Ishikawa (cell line): ENCODE measurements around the gene NDUFB10.

Source experiments
- CEBPB ChIP-seq: IDR thresholded peaks from 2 replicates; pipeline ENCODE4 v1.6.1; 2012
- CREB1 ChIP-seq: IDR thresholded peaks from 2 replicates; pipeline ENCODE4 v1.6.1; 2012; ENCODE audit warnings: low read depth
- EP300 ChIP-seq: IDR thresholded peaks from 2 replicates; pipeline ENCODE4 v1.6.1; 2012; ENCODE audit warnings: borderline replicate concordance
- FOXM1 ChIP-seq: IDR thresholded peaks from 2 replicates; pipeline ENCODE4 v1.6.1; 2012; ENCODE audit warnings: low read depth, borderline replicate concordance
- MAX ChIP-seq: IDR thresholded peaks from 2 replicates; pipeline ENCODE4 v1.6.1; 2012
- NFIC ChIP-seq: IDR thresholded peaks from 2 replicates; pipeline ENCODE4 v1.6.1; 2012
- RAD21 ChIP-seq: IDR thresholded peaks from 2 replicates; pipeline ENCODE4 v1.6.1; 2012; ENCODE audit warnings: low read depth
- REST ChIP-seq: IDR thresholded peaks from 2 replicates; pipeline ENCODE4 v1.6.1; 2012; ENCODE audit warnings: low read depth, mild to moderate bottlenecking
- TAF1 ChIP-seq: IDR thresholded peaks from 2 replicates; pipeline ENCODE4 v1.6.1; 2012; ENCODE audit warnings: low read depth, mild to moderate bottlenecking
- TCF12 ChIP-seq: IDR thresholded peaks from 2 replicates; pipeline ENCODE4 v1.6.1; 2012; ENCODE audit warnings: low read depth
- TEAD4 ChIP-seq: IDR thresholded peaks from 2 replicates; pipeline ENCODE4 v1.6.1; 2012
- USF1 ChIP-seq: IDR thresholded peaks from 2 replicates; pipeline ENCODE4 v1.6.1; 2012
- YY1 ChIP-seq: IDR thresholded peaks from 2 replicates; pipeline ENCODE4 v1.6.1; 2012; ENCODE audit warnings: low read depth
- ZBTB7A ChIP-seq: IDR thresholded peaks from 2 replicates; pipeline ENCODE4 v1.6.1; 2012; ENCODE audit warnings: low read depth

- TF ChIP-seq YY1: no peak
- TF ChIP-seq REST: no peak
- TF ChIP-seq USF1: no peak
- TF ChIP-seq FOXM1: no peak
- no peak for TF ChIP-seq TCF12
- no peak for TF ChIP-seq TAF1
- no peak for TF ChIP-seq EP300
- no peak for TF ChIP-seq MAX
- no peak for TF ChIP-seq CEBPB
- no peak for TF ChIP-seq ZBTB7A
- no peak for TF ChIP-seq RAD21
- TF ChIP-seq TEAD4: no peak
- TF ChIP-seq CREB1: no peak
- TF ChIP-seq NFIC: no peak
Measured at GRCh38 chr16:1976216-1976520, 16.8 kb downstream of the NDUFB10 start.
